NK-92 treated with Interleukin-12 subunit alpha and Interleukin-12 subunit beta, amount 100 ng/mL, for 24 hours (cell line): Measurements from ENCODE around the gene ZNF648.
"Not testable (repeated sequence)": the region's sequence is repeated elsewhere in the genome, so short reads cannot be mapped to it uniquely, and the experiment has no call there.

ENCODE experiments used
- DNase-seq: peaks from one replicate; lab custom pipeline; 2025; lab: John Stamatoyannopoulos, UW

ZNF648 gene

DNA sequence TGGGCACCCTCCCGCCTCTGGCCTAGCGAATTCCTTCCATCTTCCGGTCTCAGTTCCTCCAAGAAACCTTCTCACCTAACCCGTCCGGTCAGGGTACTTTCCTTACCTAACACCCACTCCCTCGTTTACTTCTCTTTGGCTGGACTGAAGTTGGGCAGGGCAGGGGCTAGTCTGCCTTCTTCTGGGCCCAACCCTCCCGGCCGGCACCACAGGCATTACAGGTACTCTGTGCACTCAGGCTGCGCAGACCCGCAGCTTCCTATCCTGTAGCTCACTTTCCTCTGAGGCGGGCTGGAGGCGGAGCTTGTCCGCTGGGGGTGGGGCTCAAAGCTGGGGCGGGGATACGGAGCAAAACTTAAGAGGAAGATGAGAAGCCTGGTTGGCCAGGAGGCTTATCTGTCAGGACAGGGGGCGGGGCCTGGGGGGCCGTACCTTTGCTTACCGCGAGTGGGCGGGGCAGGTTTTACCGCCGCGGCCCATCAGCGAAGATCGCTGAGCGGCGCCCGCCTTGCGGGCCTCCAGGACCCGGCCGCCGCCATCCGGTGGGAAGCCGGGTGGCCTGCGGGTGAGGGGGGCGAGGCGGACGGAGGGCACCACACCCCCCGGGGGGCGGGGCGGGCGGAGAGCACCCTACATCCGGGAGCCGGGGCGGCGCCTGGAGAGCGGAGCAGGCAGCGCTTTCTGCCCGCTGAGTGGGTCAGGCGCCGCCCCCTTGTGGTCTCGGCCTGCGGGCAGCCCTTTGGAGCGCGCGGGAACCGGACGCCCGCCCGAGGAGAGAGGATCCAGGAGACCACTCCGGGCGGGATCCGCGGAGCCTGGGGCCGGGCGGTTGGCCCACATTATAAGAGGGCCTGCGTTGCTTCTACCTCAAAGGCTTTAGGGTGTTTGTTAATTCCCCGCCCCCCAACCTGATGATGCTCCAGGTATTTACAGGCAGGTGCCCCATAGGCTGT lies 31.9 kb downstream of the ZNF648 start:
- peak; percentile 96 for DNase-seq

- no peak for DNase-seq
Measured at GRCh38 chr1:182029002-182029378, 32.5 kb downstream of the ZNF648 start.

GRCh38 chr1:182015360-182015759 lies 46.2 kb downstream of the ZNF648 start:
- DNase-seq = no peak

DNA sequence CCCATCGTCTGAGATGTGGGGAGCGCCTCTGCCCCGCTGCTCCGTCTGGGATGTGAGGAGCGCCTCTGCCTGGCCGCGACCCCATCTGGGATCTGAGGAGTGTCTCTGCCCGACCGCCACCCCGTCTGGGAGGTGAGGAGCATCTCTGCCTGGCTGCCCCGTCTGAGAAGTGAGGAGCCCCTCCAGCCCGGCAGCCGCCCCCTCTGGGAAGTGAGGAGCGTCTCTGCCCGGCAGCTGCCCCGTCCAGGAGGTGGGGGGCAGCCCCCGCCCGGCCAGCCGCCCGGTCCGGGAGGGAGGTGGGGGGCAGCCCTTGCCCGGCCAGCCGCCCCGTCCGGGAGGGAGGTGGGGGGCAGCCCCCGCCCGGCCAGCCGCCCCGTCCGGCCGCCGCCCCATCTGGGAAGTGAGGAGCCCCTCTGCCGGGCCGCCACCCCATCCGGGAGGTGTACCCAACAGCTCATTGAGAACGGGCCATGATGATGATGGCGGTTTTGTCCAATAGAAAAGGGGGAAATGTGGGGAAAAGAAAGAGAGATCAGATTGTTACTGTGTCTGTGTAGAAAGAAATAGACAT lies 50.6 kb downstream of the ZNF648 start:
- DNase-seq = not testable (repeated sequence)

DNA sequence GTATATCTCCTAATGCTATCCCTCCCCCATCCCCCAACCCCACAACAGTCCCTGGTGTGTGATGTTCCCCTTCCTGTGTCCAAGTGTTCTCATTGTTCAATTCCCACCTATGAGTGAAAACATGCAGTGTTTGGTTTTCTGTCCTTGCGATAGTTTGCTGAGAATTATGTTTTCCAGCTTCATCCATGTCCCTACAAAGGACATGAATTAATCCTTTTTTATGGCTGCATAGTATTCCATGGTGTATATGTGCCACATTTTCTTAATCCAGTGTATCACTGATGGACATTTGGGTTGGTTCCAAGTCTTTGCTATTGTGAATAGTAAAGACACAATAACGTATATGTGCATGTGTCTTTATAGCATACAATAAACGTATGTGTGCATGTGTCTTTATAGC lies 56.1 kb downstream of the ZNF648 start:
- not testable (repeated sequence) for DNase-seq

- DNase-seq = no peak
Measured at GRCh38 chr1:182004601-182005000, 56.9 kb downstream of the ZNF648 start.
